ENCODE results near the gene CRYBA4. TPM values are rescaled to one million over a fixed set of nuclear protein-coding genes. Genes with fewer than 3 reads are reported as not detected.

The CRYBA4 gene
- total RNA-seq, 1 experiment from 2014 or later: 0.52 TPM

DNA sequence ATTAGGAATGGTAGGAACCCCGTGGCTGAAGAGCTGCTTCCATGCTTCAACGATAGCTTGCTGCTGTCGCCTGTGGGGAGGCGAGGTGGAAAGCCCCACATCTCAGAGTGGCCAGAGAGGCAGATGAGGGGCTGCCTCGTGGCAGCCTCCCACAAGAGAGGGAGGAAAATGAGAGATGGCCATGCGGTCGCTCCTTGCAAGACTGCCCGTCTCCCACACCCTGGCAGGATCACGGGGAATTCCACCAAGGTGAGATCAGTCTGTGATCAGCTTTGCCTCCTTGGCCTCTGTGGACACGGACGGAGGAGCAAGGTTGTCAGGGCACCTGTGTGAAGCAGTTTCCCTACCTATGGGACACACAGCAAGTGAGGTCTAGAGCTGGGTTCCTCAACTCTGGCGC, 3.0 kb downstream of the CRYBA4 start:
- no peak overlapping the region for H4K5ac ChIP-seq (ENCODE audit: insufficient read length, low read depth, low read length)
- no peaks in the 10 kb centered on the region for H3K79me1 ChIP-seq (ENCODE audit: insufficient read depth, low read depth, low read length, poor library complexity, severe bottlenecking)
- H3K27ac ChIP-seq (ENCODE audit: insufficient read length, low read depth, low read length): no peak overlapping the region
- H2BK12ac ChIP-seq (ENCODE audit: insufficient read length, low read depth, low read length): no peak overlapping the region
- no peak overlapping the region for H2AFZ ChIP-seq (ENCODE audit: low read length)
- no peak overlapping the region for H4K91ac ChIP-seq (ENCODE audit: insufficient read length, low read depth, low read length)
- Mint-ChIP-seq H3K36me3 (ENCODE audit: insufficient read depth in 1 of 3, low read depth in 3 of 3) (no peaks in the 10 kb centered on the region; a peak in 1 of 7 replicates), H3K4me1 (peaks cover 9 to 19% of the 10 kb centered on the region in 2 experiments), H3K27me3 (ENCODE audit: low read depth) (peaks cover 27% of the 10 kb centered on the region), H3K9me3 (no peaks in the 10 kb centered on the region; a peak in 1 of 5 replicates), H3K4me3 (no peak overlapping the region), H3K27ac (no peak overlapping the region)
- H3K27me3 ChIP-seq (ENCODE audit: insufficient read depth, low read length): no peaks in the 10 kb centered on the region
- WGBS (ENCODE audit: extremely low coverage, insufficient read length, low lambda C conversion rate): no CpG with 5 or more reads among the region's 12 CpGs
- no peak overlapping the region for H3K4ac ChIP-seq (ENCODE audit: low read depth, low read length)
- no peaks in the 10 kb centered on the region for H3K9me3 ChIP-seq (ENCODE audit: control insufficient read depth, low read depth, low read length)
- H3K4me1 ChIP-seq (ENCODE audit: insufficient read depth, low read length): no peaks in the 10 kb centered on the region
- no peak overlapping the region for H4K8ac ChIP-seq (replicated peaks; ENCODE audit: insufficient read length, low read depth, low read length)
- no peak overlapping the region for H3K14ac ChIP-seq (ENCODE audit: insufficient read depth, low read length)
- no peak for DNase-seq
- no peak overlapping the region for H3K56ac ChIP-seq (ENCODE audit: insufficient read length, low read depth, low read length)
- no peak overlapping the region for H3K18ac ChIP-seq (ENCODE audit: insufficient read length, low read depth, low read length)
- H4K20me1 ChIP-seq (ENCODE audit: control insufficient read depth, insufficient read depth, insufficient read length): no peaks in the 10 kb centered on the region
- H3T11ph ChIP-seq (ENCODE audit: low read length): no peak overlapping the region
- H2AK5ac ChIP-seq (ENCODE audit: insufficient read length, low read length): no peak overlapping the region
- no peak overlapping the region for H3K9ac ChIP-seq (ENCODE audit: extremely low read depth, insufficient read length, low read length)
- no peaks in the 10 kb centered on the region for H3K79me2 ChIP-seq (ENCODE audit: insufficient read depth, low read length)
- H2BK5ac ChIP-seq (ENCODE audit: insufficient read length, low read length): no peak overlapping the region
- H3K4me2 ChIP-seq (ENCODE audit: insufficient read depth, insufficient read length, low read length): no peak overlapping the region
- no peak overlapping the region for H2BK120ac ChIP-seq (ENCODE audit: low read depth, low read length, poor library complexity, severe bottlenecking)
- H2BK20ac ChIP-seq (ENCODE audit: low read depth, low read length, poor library complexity, severe bottlenecking): no peak overlapping the region
- no peak for TF ChIP-seq CTCF (conservative IDR thresholded peaks at IDR 0.05)
- H2BK15ac ChIP-seq (ENCODE audit: low read depth, low read length): no peak overlapping the region
- no peak overlapping the region for H3K23ac ChIP-seq (ENCODE audit: insufficient read length, low read depth, low read length)
- H3K23me2 ChIP-seq (ENCODE audit: insufficient read length, low read depth, low read length, poor library complexity, severe bottlenecking): no peaks in the 10 kb centered on the region
